ENCODE results near the gene TIPRL.
"Not testable (repeated sequence)": the region's sequence is repeated elsewhere in the genome, so short reads cannot be mapped to it uniquely, and the experiment has no call there.

The TIPRL gene

GRCh38 chr1:168150283-168150682, 28.5 kb upstream of the TIPRL start:
- Histone ChIP-seq H3K36me3 (no peaks in the 10 kb centered on the region), H3K4me3 (ENCODE audit: low read depth in 1 of 2, low read length in 1 of 2) (no peak overlapping the region), H3K27me3 (no peaks in the 10 kb centered on the region), H3K27ac (no peak overlapping the region), H3K4me1 (ENCODE audit: control insufficient read depth in 1 of 2, insufficient read depth in 1 of 2, low read depth in 1 of 2, low read length in 1 of 2) (peaks cover 4 to 6% of the 10 kb centered on the region in 2 experiments), H3K9me3 (no peaks in the 10 kb centered on the region)
- no peak for TF ChIP-seq CTCF (IDR thresholded peaks at IDR 0.05)

GRCh38 chr1:168151935-168152334, 26.8 kb upstream of the TIPRL start:
- no peaks in the 10 kb centered on the region for H3K9me3 ChIP-seq
- H3K4me1 ChIP-seq (ENCODE audit: control insufficient read depth in 1 of 2, insufficient read depth in 1 of 2, low read depth in 1 of 2, low read length in 1 of 2), result no peaks in the 10 kb centered on the region
- H3K27me3 ChIP-seq, result no peaks in the 10 kb centered on the region
- H3K27ac ChIP-seq, result no peak overlapping the region
- no peak overlapping the region for H3K4me3 ChIP-seq (ENCODE audit: low read depth in 1 of 2, low read length in 1 of 2)
- TF ChIP-seq CTCF (IDR thresholded peaks at IDR 0.05), result no peak
- H3K36me3 ChIP-seq, result no peaks in the 10 kb centered on the region

- not testable (repeated sequence) for H3K27ac ChIP-seq; H3K9me3 ChIP-seq; H3K27me3 ChIP-seq; H3K4me1 ChIP-seq (ENCODE audit: control insufficient read depth in 1 of 2, insufficient read depth in 1 of 2, low read depth in 1 of 2, low read length in 1 of 2); H3K36me3 ChIP-seq; H3K4me3 ChIP-seq (ENCODE audit: low read depth in 1 of 2, low read length in 1 of 2)
Measured at GRCh38 chr1:168154707-168155106, 24.1 kb upstream of the TIPRL start.

- H3K27me3 ChIP-seq, result no peaks in the 10 kb centered on the region
- H3K9me3 ChIP-seq, result no peaks in the 10 kb centered on the region
- TF ChIP-seq CTCF (IDR thresholded peaks at IDR 0.05), result no peak
- no peaks in the 10 kb centered on the region for H3K36me3 ChIP-seq
- no peak overlapping the region for H3K4me3 ChIP-seq (ENCODE audit: low read depth in 1 of 2, low read length in 1 of 2)
- H3K4me1 ChIP-seq (ENCODE audit: control insufficient read depth in 1 of 2, insufficient read depth in 1 of 2, low read depth in 1 of 2, low read length in 1 of 2), result no peaks in the 10 kb centered on the region
- no peak overlapping the region for H3K27ac ChIP-seq
Measured at GRCh38 chr1:168155910-168156309, 22.9 kb upstream of the TIPRL start.

GRCh38 chr1:168157638-168158037, 21.1 kb upstream of the TIPRL start:
- H3K27me3 ChIP-seq, result no peaks in the 10 kb centered on the region
- TF ChIP-seq CTCF (IDR thresholded peaks at IDR 0.05), result no peak
- no peak overlapping the region for H3K4me3 ChIP-seq (ENCODE audit: low read depth in 1 of 2, low read length in 1 of 2)
- no peaks in the 10 kb centered on the region for H3K9me3 ChIP-seq
- no peaks in the 10 kb centered on the region for H3K4me1 ChIP-seq (ENCODE audit: control insufficient read depth in 1 of 2, insufficient read depth in 1 of 2, low read depth in 1 of 2, low read length in 1 of 2)
- H3K36me3 ChIP-seq, result no peaks in the 10 kb centered on the region
- H3K27ac ChIP-seq, result no peak overlapping the region

GRCh38 chr1:168159251-168159650, 19.5 kb upstream of the TIPRL start:
- H3K36me3 ChIP-seq, result no peaks in the 10 kb centered on the region
- TF ChIP-seq CTCF (IDR thresholded peaks at IDR 0.05), result no peak
- H3K27me3 ChIP-seq, result no peaks in the 10 kb centered on the region
- H3K4me1 ChIP-seq (ENCODE audit: control insufficient read depth in 1 of 2, insufficient read depth in 1 of 2, low read depth in 1 of 2, low read length in 1 of 2), result no peaks in the 10 kb centered on the region
- H3K27ac ChIP-seq, result no peak overlapping the region
- H3K9me3 ChIP-seq, result no peaks in the 10 kb centered on the region
- H3K4me3 ChIP-seq (ENCODE audit: low read depth in 1 of 2, low read length in 1 of 2), result no peak overlapping the region
